Pulmonary artery endothelial cell (primary cell): Measurements from ENCODE around the gene MAP2K3. TPM values are rescaled to one million over a fixed set of nuclear protein-coding genes. Genes with fewer than 3 reads are reported as not detected.
"Not testable (repeated sequence)": the region's sequence is repeated elsewhere in the genome, so short reads cannot be mapped to it uniquely, and the experiment has no call there.

Experiments used
- DNase-seq: peaks from one replicate; pipeline ENCODE4 v3.0.0-alpha.2; 2011; ENCODE audit warnings: low read depth, low spot score
- total RNA-seq: library from RNA; depleted of rRNA; stranded (reverse); fragments of >200 nt; gene quantifications from 2 replicates; pipeline ENCODE4 v1.2.3, GENCODE V29; 2014

Gene MAP2K3
- total RNA-seq, 1 donor from 2014 or later: 16.2 TPM

GRCh38 chr17:21350495-21350894, 66.0 kb downstream of the MAP2K3 start:
- DNase-seq: not testable (repeated sequence)

- no peak for DNase-seq
Measured at GRCh38 chr17:21351366-21352065, 67.0 kb downstream of the MAP2K3 start.

GRCh38 chr17:21352221-21352980, 67.9 kb downstream of the MAP2K3 start:
- no peak for DNase-seq

- DNase-seq: no peak
Measured at GRCh38 chr17:21352981-21353265, 68.4 kb downstream of the MAP2K3 start.

- no peak for DNase-seq
Measured at GRCh38 chr17:21353326-21354010, 69.0 kb downstream of the MAP2K3 start.

- no peak for DNase-seq
Measured at GRCh38 chr17:21354796-21355385, 70.4 kb downstream of the MAP2K3 start.

- DNase-seq: no peak
Measured at GRCh38 chr17:21355586-21355985, 71.1 kb downstream of the MAP2K3 start.

GRCh38 chr17:21356537-21357127, 72.1 kb downstream of the MAP2K3 start:
- no peak for DNase-seq

GRCh38 chr17:21357281-21357680, 72.8 kb downstream of the MAP2K3 start:
- no peak for DNase-seq

GRCh38 chr17:21357696-21358656, 73.5 kb downstream of the MAP2K3 start:
- no peak for DNase-seq

GRCh38 chr17:21358682-21359482, 74.4 kb downstream of the MAP2K3 start:
- DNase-seq: no peak

GRCh38 chr17:21359483-21359840, 75.0 kb downstream of the MAP2K3 start:
- DNase-seq: no peak

GRCh38 chr17:21360048-21360447, 75.5 kb downstream of the MAP2K3 start:
- no peak for DNase-seq

- DNase-seq: no peak
Measured at GRCh38 chr17:21361020-21361809, 76.7 kb downstream of the MAP2K3 start.

- no peak for DNase-seq
Measured at GRCh38 chr17:21362331-21362931, 77.9 kb downstream of the MAP2K3 start.

- DNase-seq: no peak
Measured at GRCh38 chr17:21363776-21364642, 79.5 kb downstream of the MAP2K3 start.
